HepG2 (cell line): Measurements from ENCODE around the gene FAM83E. TPM values are rescaled to one million over a fixed set of nuclear protein-coding genes. Genes with fewer than 3 reads are reported as not detected.

Experiments used
- FOXK2 ChIP-seq: fragments of 450-650 bp; IDR thresholded peaks from 2 replicates; pipeline ENCODE4 v1.6.1; 2016
- FOXO1 ChIP-seq: sonication (generic); formaldehyde crosslinking; IDR thresholded peaks from 2 replicates; pipeline ENCODE4 v1.4.0; 2020; ENCODE audit warnings: missing genetic modification reagents
- HNF4G ChIP-seq, 2 experiments: sonication (generic) in 1 of 2; formaldehyde crosslinking in 1 of 2; IDR thresholded peaks; 2 replicates each; pipeline versions ENCODE4 v1.4.0 to v1.6.1; 2011 to 2020; ENCODE audit warnings: borderline replicate concordance in 2 of 2, low read depth in 2 of 2, mild to moderate bottlenecking in 2 of 2, low read length in 1 of 2, missing genetic modification reagents in 1 of 2, moderate library complexity in 1 of 2
- HOXA3 ChIP-seq: sonication (generic); formaldehyde crosslinking; IDR thresholded peaks from 2 replicates; pipeline ENCODE4 v1.5.0; 2020; ENCODE audit warnings: missing genetic modification reagents
- IRX3 ChIP-seq: sonication (generic); formaldehyde crosslinking; IDR thresholded peaks from 2 replicates; pipeline ENCODE4 v1.8.1; 2023; ENCODE audit warnings: mild to moderate bottlenecking, low read depth, missing genetic modification reagents, borderline replicate concordance
- KAT8 ChIP-seq: IDR thresholded peaks from 2 replicates; pipeline ENCODE4 v1.6.1; 2016; ENCODE audit warnings: missing genetic modification reagents, missing compliant biosample characterization
- NFE2L1 ChIP-seq: sonication (generic); formaldehyde crosslinking; IDR thresholded peaks from 2 replicates; pipeline ENCODE4 v1.4.0; 2020; ENCODE audit warnings: missing genetic modification reagents, mild to moderate bottlenecking, borderline replicate concordance
- NR2C2 ChIP-seq: sonication (generic); formaldehyde crosslinking; IDR thresholded peaks from 2 replicates; pipeline ENCODE4 v1.4.0; 2020; ENCODE audit warnings: missing genetic modification reagents, mild to moderate bottlenecking, moderate library complexity, borderline replicate concordance
- PITX1 ChIP-seq: sonication (generic); formaldehyde crosslinking; IDR thresholded peaks from 2 replicates; pipeline ENCODE4 v1.5.1; 2020; ENCODE audit warnings: mild to moderate bottlenecking, missing genetic modification reagents
- SIX1 ChIP-seq: sonication (generic); formaldehyde crosslinking; IDR thresholded peaks from 2 replicates; pipeline ENCODE4 v1.4.0; 2020; ENCODE audit warnings: missing genetic modification reagents, borderline replicate concordance
- TBX2 ChIP-seq: sonication (generic); formaldehyde crosslinking; IDR thresholded peaks from 2 replicates; pipeline ENCODE4 v1.5.0; 2020; ENCODE audit warnings: missing genetic modification reagents, mild to moderate bottlenecking, borderline replicate concordance
- YEATS4 ChIP-seq: sonication (generic); formaldehyde crosslinking; IDR thresholded peaks from 2 replicates; pipeline ENCODE4 v1.4.0; 2020; ENCODE audit warnings: missing genetic modification reagents, borderline replicate concordance
- ZFP90 ChIP-seq: sonication (generic); formaldehyde crosslinking; IDR thresholded peaks from 2 replicates; pipeline ENCODE4 v1.8.0; 2022; ENCODE audit warnings: missing genetic modification reagents, mild to moderate bottlenecking, inconsistent platforms, borderline replicate concordance
- ZFY ChIP-seq: sonication (generic); formaldehyde crosslinking; IDR thresholded peaks from 2 replicates; pipeline ENCODE4 v1.4.0; 2020; ENCODE audit warnings: missing genetic modification reagents
- ZMAT3 ChIP-seq: sonication (generic); formaldehyde crosslinking; conservative IDR thresholded peaks from 2 replicates; pipeline ENCODE4 v1.7.0; 2021; ENCODE audit warnings: missing genetic modification reagents
- ZNF12 ChIP-seq: sonication (generic); formaldehyde crosslinking; IDR thresholded peaks from 2 replicates; pipeline ENCODE4 v1.5.0; 2020; ENCODE audit warnings: missing genetic modification reagents
- ZNF263 ChIP-seq: sonication (generic); formaldehyde crosslinking; IDR thresholded peaks from 2 replicates; pipeline ENCODE4 v1.4.0; 2020; ENCODE audit warnings: missing genetic modification reagents
- ZNF331 ChIP-seq: sonication (generic); formaldehyde crosslinking; IDR thresholded peaks from 2 replicates; pipeline ENCODE4 v1.4.0; 2020; ENCODE audit warnings: missing genetic modification reagents
- ZNF546 ChIP-seq: sonication (generic); formaldehyde crosslinking; conservative IDR thresholded peaks from 2 replicates; pipeline ENCODE4 v1.8.1; 2023; ENCODE audit warnings: mild to moderate bottlenecking, missing genetic modification reagents
- polyA plus RNA-seq, 8 experiments: library from polyadenylated mRNA; depleted of rRNA in 3 of 8; stranded (reverse) in 7 of 8; unstranded in 1 of 8; fragments of >200 nt; fragmentation: Illumina TruSeq in 4 of 8; extraction: Trizol in 4 of 8; gene quantifications; 2 replicates each; pipeline versions ENCODE4 v1.2.1 to v1.2.3, GENCODE V29; 2011 to 2016; ENCODE audit warnings: low read depth in 4 of 8, missing spikeins in 1 of 8, mixed read lengths in 1 of 8; ENCODE audit not compliant: insufficient read depth in 1 of 8
- total RNA-seq, 5 experiments: library from RNA; depleted of rRNA; stranded (reverse); fragments of >200 nt; fragmentation: Illumina TruSeq; extraction: Trizol; gene quantifications; 2 replicates each; pipeline ENCODE4 v1.2.3, GENCODE V29; 2016; ENCODE audit warnings: low read depth in 1 of 5
- TF ChIP-seq, protein P1 (sequence below): sonication (generic); formaldehyde crosslinking; IDR thresholded peaks from 2 replicates; pipeline ENCODE4 v1.5.0; 2020; ENCODE audit warnings: missing genetic modification reagents
- TF ChIP-seq, protein P2 (sequence below): sonication (generic); formaldehyde crosslinking; IDR thresholded peaks from 2 replicates; pipeline ENCODE4 v1.8.1; 2023; ENCODE audit warnings: missing genetic modification reagents, inconsistent platforms, borderline replicate concordance
- TF ChIP-seq, protein P3 (sequence below): IDR thresholded peaks from 2 replicates; pipeline ENCODE4 v1.6.1; 2016; ENCODE audit warnings: missing compliant biosample characterization, missing genetic modification reagents, borderline replicate concordance

Gene FAM83E
- total and polyA plus RNA-seq, 2 of the 13 experiments (the other 11 are each of a cell fraction or from before 2014, with no cell fraction given): 0.18 to 0.60 TPM

DNA sequence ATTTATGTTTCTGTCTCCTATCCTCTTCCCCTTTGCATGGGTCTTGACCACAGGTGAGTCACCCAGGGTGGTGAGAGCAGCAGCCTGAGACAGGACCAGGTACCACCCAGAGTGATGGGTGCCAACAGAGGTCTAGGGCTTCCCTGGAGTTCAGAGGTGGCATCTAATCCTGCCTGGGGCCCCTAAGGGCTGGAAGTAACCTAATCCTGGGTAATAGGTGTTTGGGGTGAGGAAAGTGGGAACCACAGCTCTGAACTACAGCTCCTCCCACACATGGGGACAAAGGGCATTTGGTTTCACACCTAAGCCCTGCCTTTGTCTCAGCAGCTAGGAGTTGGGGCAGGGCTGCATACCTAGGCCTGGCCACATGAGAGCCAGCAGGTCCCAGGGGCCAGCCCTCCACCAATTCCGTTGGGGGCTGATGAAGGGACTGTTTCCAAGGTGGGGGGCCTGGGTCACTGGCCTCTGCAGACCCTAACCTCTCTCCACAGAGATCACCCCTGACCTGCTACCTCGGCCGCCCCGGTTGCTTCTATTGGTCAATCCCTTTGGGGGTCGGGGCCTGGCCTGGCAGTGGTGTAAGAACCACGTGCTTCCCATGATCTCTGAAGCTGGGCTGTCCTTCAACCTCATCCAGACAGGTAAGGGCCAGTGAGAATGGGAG, 12.5 kb upstream of the FAM83E start (continued):
- TF ChIP-seq HNF4G (IDR thresholded peaks at IDR 0.05; ENCODE audit: borderline replicate concordance, low read depth, low read length) (peak; percentile 79; the same call in 1 of the 2 replicates), HNF4G (CRISPR knock-in tag; IDR thresholded peaks at IDR 0.05; ENCODE audit: borderline replicate concordance, low read depth) (no peak), ZNF546 (CRISPR knock-in tag) (0 out of 2 replicates have a peak, but pooled peaks have one; percentile 68), YEATS4 (CRISPR knock-in tag) (peak; percentile 39; the same call in 1 of the 2 replicates), NR2C2 (CRISPR knock-in tag) (peak; percentile 52; the same call in 1 of the 2 replicates), ZNF263 (CRISPR knock-in tag) (peak; percentile 32; the same call in 1 of the 2 replicates), ZNF12 (CRISPR knock-in tag) (peak; percentile 77; the same call in 1 of the 2 replicates), ZMAT3 (CRISPR knock-in tag) (0 out of 2 replicates have a peak, but pooled peaks have one; percentile 44), NFE2L1 (CRISPR knock-in tag) (peak; percentile 47; the same call in 1 of the 2 replicates), IRX3 (no peak), TBX2 (CRISPR knock-in tag) (peak; percentile 94), ZFP90 (peak; percentile 71; the same call in 1 of the 2 replicates), PITX1 (CRISPR knock-in tag) (peak; percentile 39; the same call in 1 of the 2 replicates), KAT8 (0 out of 2 replicates have a peak, but pooled peaks have one; percentile 30), FOXO1 (CRISPR knock-in tag) (no peak; the same call in 1 of the 2 replicates), FOXK2 (no peak), SIX1 (CRISPR knock-in tag) (peak; percentile 70), ZNF331 (no peak), ZFY (CRISPR knock-in tag) (peak; percentile 84), HOXA3 (peak; percentile 40; the same call in 1 of the 2 replicates)
- TF ChIP-seq, protein P1, sequence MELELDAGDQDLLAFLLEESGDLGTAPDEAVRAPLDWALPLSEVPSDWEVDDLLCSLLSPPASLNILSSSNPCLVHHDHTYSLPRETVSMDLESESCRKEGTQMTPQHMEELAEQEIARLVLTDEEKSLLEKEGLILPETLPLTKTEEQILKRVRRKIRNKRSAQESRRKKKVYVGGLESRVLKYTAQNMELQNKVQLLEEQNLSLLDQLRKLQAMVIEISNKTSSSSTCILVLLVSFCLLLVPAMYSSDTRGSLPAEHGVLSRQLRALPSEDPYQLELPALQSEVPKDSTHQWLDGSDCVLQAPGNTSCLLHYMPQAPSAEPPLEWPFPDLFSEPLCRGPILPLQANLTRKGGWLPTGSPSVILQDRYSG (CRISPR knock-in tag): 0 out of 2 replicates have a peak, but pooled peaks have one; percentile 71
- TF ChIP-seq, protein P2, sequence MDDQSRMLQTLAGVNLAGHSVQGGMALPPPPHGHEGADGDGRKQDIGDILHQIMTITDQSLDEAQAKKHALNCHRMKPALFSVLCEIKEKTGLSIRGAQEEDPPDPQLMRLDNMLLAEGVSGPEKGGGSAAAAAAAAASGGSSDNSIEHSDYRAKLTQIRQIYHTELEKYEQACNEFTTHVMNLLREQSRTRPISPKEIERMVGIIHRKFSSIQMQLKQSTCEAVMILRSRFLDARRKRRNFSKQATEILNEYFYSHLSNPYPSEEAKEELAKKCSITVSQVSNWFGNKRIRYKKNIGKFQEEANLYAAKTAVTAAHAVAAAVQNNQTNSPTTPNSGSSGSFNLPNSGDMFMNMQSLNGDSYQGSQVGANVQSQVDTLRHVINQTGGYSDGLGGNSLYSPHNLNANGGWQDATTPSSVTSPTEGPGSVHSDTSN (CRISPR knock-in tag): no peak
- TF ChIP-seq, protein P3, sequence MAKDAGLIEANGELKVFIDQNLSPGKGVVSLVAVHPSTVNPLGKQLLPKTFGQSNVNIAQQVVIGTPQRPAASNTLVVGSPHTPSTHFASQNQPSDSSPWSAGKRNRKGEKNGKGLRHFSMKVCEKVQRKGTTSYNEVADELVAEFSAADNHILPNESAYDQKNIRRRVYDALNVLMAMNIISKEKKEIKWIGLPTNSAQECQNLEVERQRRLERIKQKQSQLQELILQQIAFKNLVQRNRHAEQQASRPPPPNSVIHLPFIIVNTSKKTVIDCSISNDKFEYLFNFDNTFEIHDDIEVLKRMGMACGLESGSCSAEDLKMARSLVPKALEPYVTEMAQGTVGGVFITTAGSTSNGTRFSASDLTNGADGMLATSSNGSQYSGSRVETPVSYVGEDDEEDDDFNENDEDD (CRISPR knock-in tag): peak; percentile 71; the same call in 1 of the 2 replicates
